Measurements from ENCODE around the gene KIAA1210.
"Not testable (repeated sequence)": the region's sequence is repeated elsewhere in the genome, so short reads cannot be mapped to it uniquely, and the experiment has no call there.

Gene KIAA1210

DNA sequence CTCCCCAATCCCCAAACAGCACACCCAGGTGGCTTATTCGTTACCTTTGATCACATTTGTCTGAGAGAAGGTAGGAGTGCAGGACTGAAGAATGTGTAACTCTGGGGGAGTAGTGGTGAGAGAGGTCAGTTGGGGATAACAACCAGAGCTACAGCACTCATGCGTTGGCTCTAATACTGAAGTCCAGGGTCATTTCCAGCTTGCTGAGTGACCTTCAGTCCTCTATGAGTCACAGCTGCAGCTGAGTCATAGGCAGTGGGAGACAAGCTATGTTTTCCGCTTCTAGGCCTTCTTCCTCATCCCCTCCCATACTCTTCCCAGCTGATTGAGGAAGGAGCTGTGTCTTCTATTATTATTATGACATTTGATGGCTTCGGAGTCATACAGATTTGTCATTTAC is 86.4 kb downstream of the KIAA1210 start:
- no peaks in the 10 kb centered on the region for H3K36me3 ChIP-seq (ENCODE audit: control insufficient read depth, insufficient read depth, low read length)
- no peaks in the 10 kb centered on the region for H3K27me3 ChIP-seq (ENCODE audit: control insufficient read depth, insufficient read depth, low read length)
- no peak overlapping the region for H3K27ac ChIP-seq
- no peak overlapping the region for H2AFZ ChIP-seq
- no peaks in the 10 kb centered on the region for H3K79me2 ChIP-seq
- H3K4me3 ChIP-seq (ENCODE audit: low read depth, low read length) = no peak overlapping the region
- no peaks in the 10 kb centered on the region for H3K9me3 ChIP-seq (ENCODE audit: control insufficient read depth, low read length)
- TF ChIP-seq, protein P1, sequence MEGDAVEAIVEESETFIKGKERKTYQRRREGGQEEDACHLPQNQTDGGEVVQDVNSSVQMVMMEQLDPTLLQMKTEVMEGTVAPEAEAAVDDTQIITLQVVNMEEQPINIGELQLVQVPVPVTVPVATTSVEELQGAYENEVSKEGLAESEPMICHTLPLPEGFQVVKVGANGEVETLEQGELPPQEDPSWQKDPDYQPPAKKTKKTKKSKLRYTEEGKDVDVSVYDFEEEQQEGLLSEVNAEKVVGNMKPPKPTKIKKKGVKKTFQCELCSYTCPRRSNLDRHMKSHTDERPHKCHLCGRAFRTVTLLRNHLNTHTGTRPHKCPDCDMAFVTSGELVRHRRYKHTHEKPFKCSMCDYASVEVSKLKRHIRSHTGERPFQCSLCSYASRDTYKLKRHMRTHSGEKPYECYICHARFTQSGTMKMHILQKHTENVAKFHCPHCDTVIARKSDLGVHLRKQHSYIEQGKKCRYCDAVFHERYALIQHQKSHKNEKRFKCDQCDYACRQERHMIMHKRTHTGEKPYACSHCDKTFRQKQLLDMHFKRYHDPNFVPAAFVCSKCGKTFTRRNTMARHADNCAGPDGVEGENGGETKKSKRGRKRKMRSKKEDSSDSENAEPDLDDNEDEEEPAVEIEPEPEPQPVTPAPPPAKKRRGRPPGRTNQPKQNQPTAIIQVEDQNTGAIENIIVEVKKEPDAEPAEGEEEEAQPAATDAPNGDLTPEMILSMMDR (IDR thresholded peaks at IDR 0.05) = no peak
- H3K9ac ChIP-seq = no peak overlapping the region
- no peaks in the 10 kb centered on the region for H3K4me1 ChIP-seq
- H3K4me2 ChIP-seq (ENCODE audit: low read length) = no peak overlapping the region

GRCh38 chrX:119040432-119040831 is 87.2 kb downstream of the KIAA1210 start:
- Histone ChIP-seq H3K27ac (no peak overlapping the region), H3K36me3 (ENCODE audit: control insufficient read depth, insufficient read depth, low read length) (no peaks in the 10 kb centered on the region), H3K4me3 (ENCODE audit: low read depth, low read length) (no peak overlapping the region), H3K4me2 (ENCODE audit: low read length) (no peak overlapping the region), H3K9ac (no peak overlapping the region), H3K79me2 (no peaks in the 10 kb centered on the region), H3K4me1 (no peaks in the 10 kb centered on the region), H3K27me3 (ENCODE audit: control insufficient read depth, insufficient read depth, low read length) (no peaks in the 10 kb centered on the region), H2AFZ (no peak overlapping the region), H3K9me3 (ENCODE audit: control insufficient read depth, low read length) (no peaks in the 10 kb centered on the region)
- TF ChIP-seq, protein P1 (IDR thresholded peaks at IDR 0.05) = no peak

DNA sequence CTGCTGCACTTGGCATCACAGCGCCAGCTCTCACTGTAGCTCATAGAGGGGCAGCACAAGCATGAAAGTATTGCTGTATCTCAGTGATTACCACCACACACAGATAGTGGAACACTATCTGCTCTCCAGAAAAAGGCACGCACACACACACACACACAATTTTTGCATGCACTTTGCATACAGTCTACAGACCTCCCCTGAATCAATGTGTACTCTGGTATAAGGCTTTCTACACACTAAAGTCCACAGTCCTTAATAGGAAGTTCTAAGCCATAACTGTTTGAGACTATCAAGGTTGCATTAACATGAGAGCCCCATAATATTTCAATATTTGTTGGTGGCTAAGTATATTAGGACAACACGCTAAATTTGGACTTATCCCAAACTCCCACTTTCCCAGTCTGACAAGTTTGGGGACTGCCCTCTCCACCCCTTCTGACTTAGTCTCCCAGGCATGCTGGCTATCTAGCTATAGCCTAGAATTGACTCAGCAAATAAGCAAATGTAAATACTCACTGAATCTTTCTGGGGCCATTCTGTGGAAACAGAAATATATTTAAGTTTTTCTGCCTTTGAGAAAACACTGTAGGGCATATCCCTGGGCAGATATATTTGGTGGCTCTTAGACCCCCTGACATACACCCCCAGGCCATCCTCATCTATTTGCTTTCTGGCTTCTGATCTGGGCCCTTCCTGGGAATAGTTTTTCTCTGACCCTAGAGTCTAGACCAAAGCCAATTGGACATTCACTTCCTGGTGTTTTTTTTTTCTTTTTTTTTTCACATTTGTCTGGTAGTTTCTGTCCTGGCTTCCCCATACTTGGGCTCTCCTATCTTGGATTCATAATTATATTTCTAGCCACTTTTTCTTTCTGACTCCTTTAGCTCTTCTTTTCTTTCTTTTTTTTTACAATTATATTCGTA is 91.2 kb downstream of the KIAA1210 start:
- no peaks in the 10 kb centered on the region for H3K4me1 ChIP-seq
- no peaks in the 10 kb centered on the region for H3K79me2 ChIP-seq
- no peaks in the 10 kb centered on the region for H3K9me3 ChIP-seq (ENCODE audit: control insufficient read depth, low read length)
- no peak overlapping the region for H3K4me3 ChIP-seq (ENCODE audit: low read depth, low read length)
- H3K4me2 ChIP-seq (ENCODE audit: low read length) = no peak overlapping the region
- no peaks in the 10 kb centered on the region for H3K36me3 ChIP-seq (ENCODE audit: control insufficient read depth, insufficient read depth, low read length)
- no peak overlapping the region for H2AFZ ChIP-seq
- no peaks in the 10 kb centered on the region for H3K27me3 ChIP-seq (ENCODE audit: control insufficient read depth, insufficient read depth, low read length)
- no peak overlapping the region for H3K27ac ChIP-seq
- H3K9ac ChIP-seq = no peak overlapping the region
- TF ChIP-seq, protein P1 (IDR thresholded peaks at IDR 0.05) = no peak

GRCh38 chrX:119030990-119031389 is 96.6 kb downstream of the KIAA1210 start:
- H3K36me3 ChIP-seq (ENCODE audit: control insufficient read depth, insufficient read depth, low read length) = no peaks in the 10 kb centered on the region
- H3K4me2 ChIP-seq (ENCODE audit: low read length) = no peak overlapping the region
- no peaks in the 10 kb centered on the region for H3K79me2 ChIP-seq
- no peaks in the 10 kb centered on the region for H3K27me3 ChIP-seq (ENCODE audit: control insufficient read depth, insufficient read depth, low read length)
- no peak overlapping the region for H3K9ac ChIP-seq
- no peak overlapping the region for H2AFZ ChIP-seq
- no peaks in the 10 kb centered on the region for H3K4me1 ChIP-seq
- H3K9me3 ChIP-seq (ENCODE audit: control insufficient read depth, low read length) = no peaks in the 10 kb centered on the region
- H3K4me3 ChIP-seq (ENCODE audit: low read depth, low read length) = no peak overlapping the region
- H3K27ac ChIP-seq = no peak overlapping the region
- TF ChIP-seq, protein P1 (IDR thresholded peaks at IDR 0.05) = no peak

- not testable (repeated sequence) for H3K27ac ChIP-seq
Observed at GRCh38 chrX:119029656-119030055, 98.0 kb downstream of the KIAA1210 start.

More at GRCh38 chrX:119029656-119030055, 98.0 kb downstream of the KIAA1210 start:
- not testable (repeated sequence) for H3K4me2 ChIP-seq (ENCODE audit: low read length); H3K36me3 ChIP-seq (ENCODE audit: control insufficient read depth, insufficient read depth, low read length); H3K4me3 ChIP-seq (ENCODE audit: low read depth, low read length); H2AFZ ChIP-seq; H3K9ac ChIP-seq; H3K4me1 ChIP-seq; H3K79me2 ChIP-seq; H3K9me3 ChIP-seq (ENCODE audit: control insufficient read depth, low read length); H3K27me3 ChIP-seq (ENCODE audit: control insufficient read depth, insufficient read depth, low read length)
